ENCODE data around the gene DMD. TPM values are rescaled to one million over a fixed set of nuclear protein-coding genes. Genes with fewer than 3 reads are reported as not detected.
A peak's percentile ranks its signal among the peaks of the same experiment; 100 is the strongest.

DMD gene
- total RNA-seq, 1 experiment from 2014 or later: 47.2 TPM

- Mint-ChIP-seq H3K9me3 (ENCODE audit: unreplicated experiment) (no peaks in the 10 kb centered on the region), H3K27ac (ENCODE audit: unreplicated experiment) (no peak overlapping the region), H3K36me3 (ENCODE audit: insufficient read depth, unreplicated experiment) (peaks cover 17% of the 10 kb centered on the region), H3K4me1 (ENCODE audit: low read depth, unreplicated experiment) (no peaks in the 10 kb centered on the region), H3K4me3 (ENCODE audit: unreplicated experiment) (no peak overlapping the region), H3K27me3 (ENCODE audit: insufficient read depth, unreplicated experiment) (no peaks in the 10 kb centered on the region)
- BruUV-seq (replicated peaks): no TSS peak
- no peaks in the 10 kb centered on the region for H3K9me3 ChIP-seq
- no peaks in the 10 kb centered on the region for H3K36me3 ChIP-seq (ENCODE audit: control insufficient read depth, insufficient read depth, low read length)
- H3K27me3 ChIP-seq (replicated peaks; ENCODE audit: control insufficient read depth, insufficient read depth, low read length): no peaks in the 10 kb centered on the region
- TF ChIP-seq, protein P1, sequence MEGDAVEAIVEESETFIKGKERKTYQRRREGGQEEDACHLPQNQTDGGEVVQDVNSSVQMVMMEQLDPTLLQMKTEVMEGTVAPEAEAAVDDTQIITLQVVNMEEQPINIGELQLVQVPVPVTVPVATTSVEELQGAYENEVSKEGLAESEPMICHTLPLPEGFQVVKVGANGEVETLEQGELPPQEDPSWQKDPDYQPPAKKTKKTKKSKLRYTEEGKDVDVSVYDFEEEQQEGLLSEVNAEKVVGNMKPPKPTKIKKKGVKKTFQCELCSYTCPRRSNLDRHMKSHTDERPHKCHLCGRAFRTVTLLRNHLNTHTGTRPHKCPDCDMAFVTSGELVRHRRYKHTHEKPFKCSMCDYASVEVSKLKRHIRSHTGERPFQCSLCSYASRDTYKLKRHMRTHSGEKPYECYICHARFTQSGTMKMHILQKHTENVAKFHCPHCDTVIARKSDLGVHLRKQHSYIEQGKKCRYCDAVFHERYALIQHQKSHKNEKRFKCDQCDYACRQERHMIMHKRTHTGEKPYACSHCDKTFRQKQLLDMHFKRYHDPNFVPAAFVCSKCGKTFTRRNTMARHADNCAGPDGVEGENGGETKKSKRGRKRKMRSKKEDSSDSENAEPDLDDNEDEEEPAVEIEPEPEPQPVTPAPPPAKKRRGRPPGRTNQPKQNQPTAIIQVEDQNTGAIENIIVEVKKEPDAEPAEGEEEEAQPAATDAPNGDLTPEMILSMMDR (IDR thresholded peaks at IDR 0.05; ENCODE audit: insufficient read depth in 1 of 2, low read depth in 1 of 2, low read length in 1 of 2, severe bottlenecking in 1 of 2, unreplicated experiment in 1 of 2): no peak
- POLR2A ChIA-PET: no interaction called here
- H3K4me1 ChIP-seq: no peaks in the 10 kb centered on the region
- intact Hi-C loops (cut with micrococcal nuclease; ENCODE audit: unreplicated experiment): no loop called here
- CTCF ChIA-PET: no interaction called here
- H3K4me3 ChIP-seq (ENCODE audit: low read depth, low read length): no peak overlapping the region
- no peak for DNase-seq
These were observed 2032.1 kb downstream of the DMD start for GRCh38 chrX:31179203-31179602.

- Histone ChIP-seq H3K4me3 (ENCODE audit: low read depth, low read length) (no peak overlapping the region), H3K9me3 (no peaks in the 10 kb centered on the region), H3K4me1 (no peaks in the 10 kb centered on the region), H3K27me3 (replicated peaks; ENCODE audit: control insufficient read depth, insufficient read depth, low read length) (no peaks in the 10 kb centered on the region), H3K36me3 (ENCODE audit: control insufficient read depth, insufficient read depth, low read length) (no peaks in the 10 kb centered on the region)
- Mint-ChIP-seq H3K4me3 (ENCODE audit: unreplicated experiment) (no peak overlapping the region), H3K9me3 (ENCODE audit: unreplicated experiment) (no peaks in the 10 kb centered on the region), H3K27me3 (ENCODE audit: insufficient read depth, unreplicated experiment) (no peaks in the 10 kb centered on the region), H3K4me1 (ENCODE audit: low read depth, unreplicated experiment) (no peaks in the 10 kb centered on the region), H3K36me3 (ENCODE audit: insufficient read depth, unreplicated experiment) (peaks cover 17% of the 10 kb centered on the region), H3K27ac (ENCODE audit: unreplicated experiment) (no peak overlapping the region)
- POLR2A ChIA-PET: no interaction called here
- CTCF ChIA-PET: no interaction called here
- TF ChIP-seq, protein P1 (IDR thresholded peaks at IDR 0.05; ENCODE audit: insufficient read depth in 1 of 2, low read depth in 1 of 2, low read length in 1 of 2, severe bottlenecking in 1 of 2, unreplicated experiment in 1 of 2): no peak
- no peak for DNase-seq
- no TSS peak for BruUV-seq (replicated peaks)
- intact Hi-C loops (cut with micrococcal nuclease; ENCODE audit: unreplicated experiment): no loop called here
These were observed 2032.6 kb downstream of the DMD start for GRCh38 chrX:31178769-31179125.

GRCh38 chrX:31178064-31178768, 2033.1 kb downstream of the DMD start:
- ChIA-PET CTCF (no interaction called here), POLR2A (no interaction called here)
- Mint-ChIP-seq H3K4me3 (ENCODE audit: unreplicated experiment) (no peak overlapping the region), H3K27me3 (ENCODE audit: insufficient read depth, unreplicated experiment) (no peaks in the 10 kb centered on the region), H3K27ac (ENCODE audit: unreplicated experiment) (peak overlapping the region; percentile 5), H3K9me3 (ENCODE audit: unreplicated experiment) (no peaks in the 10 kb centered on the region), H3K36me3 (ENCODE audit: insufficient read depth, unreplicated experiment) (peaks cover 17% of the 10 kb centered on the region), H3K4me1 (ENCODE audit: low read depth, unreplicated experiment) (no peaks in the 10 kb centered on the region)
- no peaks in the 10 kb centered on the region for H3K27me3 ChIP-seq (replicated peaks; ENCODE audit: control insufficient read depth, insufficient read depth, low read length)
- no peak for DNase-seq
- BruUV-seq (replicated peaks): no TSS peak
- no peak overlapping the region for H3K4me3 ChIP-seq (ENCODE audit: low read depth, low read length)
- no peaks in the 10 kb centered on the region for H3K36me3 ChIP-seq (ENCODE audit: control insufficient read depth, insufficient read depth, low read length)
- TF ChIP-seq, protein P1 (IDR thresholded peaks at IDR 0.05; ENCODE audit: insufficient read depth in 1 of 2, low read depth in 1 of 2, low read length in 1 of 2, severe bottlenecking in 1 of 2, unreplicated experiment in 1 of 2): no peak
- H3K9me3 ChIP-seq: no peaks in the 10 kb centered on the region
- H3K4me1 ChIP-seq: no peaks in the 10 kb centered on the region
- intact Hi-C loops (cut with micrococcal nuclease; ENCODE audit: unreplicated experiment): no loop called here

Data from Caco-2 (cell line).